ENCODE data around the gene CBX2.
A peak's percentile ranks its signal among the peaks of the same experiment; 100 is the strongest.

The CBX2 gene

DNA sequence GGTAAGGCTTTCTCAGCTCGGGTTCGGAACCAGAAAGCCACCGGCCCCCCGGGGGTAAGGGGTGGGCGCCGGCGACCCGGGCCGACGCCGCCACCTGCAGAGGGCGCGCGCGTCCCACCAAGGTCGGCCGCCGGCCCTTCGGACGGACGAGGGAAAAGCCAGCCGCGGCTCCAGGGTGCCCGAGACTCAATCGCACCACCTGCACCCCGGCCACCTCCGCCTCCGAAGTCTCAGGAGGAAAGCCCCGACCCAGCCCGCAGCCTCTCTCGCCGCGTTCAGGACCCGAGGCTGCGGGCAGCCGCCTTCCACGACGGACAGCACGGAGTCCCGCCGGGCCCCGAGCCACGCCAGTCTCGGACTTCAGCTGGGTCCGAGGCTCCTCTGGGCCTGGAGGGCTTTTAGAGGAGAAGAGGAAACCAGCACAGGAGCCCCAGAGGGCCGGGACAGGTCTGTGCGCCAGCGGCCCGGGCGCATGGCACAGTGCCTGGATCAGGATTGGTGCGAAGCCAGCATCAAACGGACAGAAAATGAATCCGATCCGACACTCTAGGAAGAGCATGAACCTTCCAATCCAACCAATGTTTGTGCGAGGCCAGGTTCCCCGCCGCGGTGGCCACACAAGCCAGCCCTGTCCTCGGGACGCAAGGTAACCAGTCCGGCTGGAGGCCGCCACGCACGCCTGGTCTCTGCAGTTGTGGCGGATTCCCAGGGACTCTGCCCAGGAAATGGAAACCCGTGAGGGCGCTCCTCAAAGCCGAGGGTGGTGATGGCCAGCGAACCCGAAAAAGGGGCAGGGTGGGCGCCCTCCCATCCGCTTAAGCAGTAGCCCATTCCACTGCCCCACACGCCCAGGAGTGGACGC is 12.2 kb downstream of the CBX2 start:
- TF ChIP-seq, protein P1, sequence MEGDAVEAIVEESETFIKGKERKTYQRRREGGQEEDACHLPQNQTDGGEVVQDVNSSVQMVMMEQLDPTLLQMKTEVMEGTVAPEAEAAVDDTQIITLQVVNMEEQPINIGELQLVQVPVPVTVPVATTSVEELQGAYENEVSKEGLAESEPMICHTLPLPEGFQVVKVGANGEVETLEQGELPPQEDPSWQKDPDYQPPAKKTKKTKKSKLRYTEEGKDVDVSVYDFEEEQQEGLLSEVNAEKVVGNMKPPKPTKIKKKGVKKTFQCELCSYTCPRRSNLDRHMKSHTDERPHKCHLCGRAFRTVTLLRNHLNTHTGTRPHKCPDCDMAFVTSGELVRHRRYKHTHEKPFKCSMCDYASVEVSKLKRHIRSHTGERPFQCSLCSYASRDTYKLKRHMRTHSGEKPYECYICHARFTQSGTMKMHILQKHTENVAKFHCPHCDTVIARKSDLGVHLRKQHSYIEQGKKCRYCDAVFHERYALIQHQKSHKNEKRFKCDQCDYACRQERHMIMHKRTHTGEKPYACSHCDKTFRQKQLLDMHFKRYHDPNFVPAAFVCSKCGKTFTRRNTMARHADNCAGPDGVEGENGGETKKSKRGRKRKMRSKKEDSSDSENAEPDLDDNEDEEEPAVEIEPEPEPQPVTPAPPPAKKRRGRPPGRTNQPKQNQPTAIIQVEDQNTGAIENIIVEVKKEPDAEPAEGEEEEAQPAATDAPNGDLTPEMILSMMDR (IDR thresholded peaks at IDR 0.05; ENCODE audit: control insufficient read depth, insufficient read depth, low read depth, low read length, missing control alignments) = peak; percentile 43
- DNase-seq (ENCODE audit: low read depth) = no peak
- H3K4me3 ChIP-seq (ENCODE audit: control insufficient read depth, low read depth, low read length) = no peak overlapping the region; the same call in 1 of the 2 replicates

DNA sequence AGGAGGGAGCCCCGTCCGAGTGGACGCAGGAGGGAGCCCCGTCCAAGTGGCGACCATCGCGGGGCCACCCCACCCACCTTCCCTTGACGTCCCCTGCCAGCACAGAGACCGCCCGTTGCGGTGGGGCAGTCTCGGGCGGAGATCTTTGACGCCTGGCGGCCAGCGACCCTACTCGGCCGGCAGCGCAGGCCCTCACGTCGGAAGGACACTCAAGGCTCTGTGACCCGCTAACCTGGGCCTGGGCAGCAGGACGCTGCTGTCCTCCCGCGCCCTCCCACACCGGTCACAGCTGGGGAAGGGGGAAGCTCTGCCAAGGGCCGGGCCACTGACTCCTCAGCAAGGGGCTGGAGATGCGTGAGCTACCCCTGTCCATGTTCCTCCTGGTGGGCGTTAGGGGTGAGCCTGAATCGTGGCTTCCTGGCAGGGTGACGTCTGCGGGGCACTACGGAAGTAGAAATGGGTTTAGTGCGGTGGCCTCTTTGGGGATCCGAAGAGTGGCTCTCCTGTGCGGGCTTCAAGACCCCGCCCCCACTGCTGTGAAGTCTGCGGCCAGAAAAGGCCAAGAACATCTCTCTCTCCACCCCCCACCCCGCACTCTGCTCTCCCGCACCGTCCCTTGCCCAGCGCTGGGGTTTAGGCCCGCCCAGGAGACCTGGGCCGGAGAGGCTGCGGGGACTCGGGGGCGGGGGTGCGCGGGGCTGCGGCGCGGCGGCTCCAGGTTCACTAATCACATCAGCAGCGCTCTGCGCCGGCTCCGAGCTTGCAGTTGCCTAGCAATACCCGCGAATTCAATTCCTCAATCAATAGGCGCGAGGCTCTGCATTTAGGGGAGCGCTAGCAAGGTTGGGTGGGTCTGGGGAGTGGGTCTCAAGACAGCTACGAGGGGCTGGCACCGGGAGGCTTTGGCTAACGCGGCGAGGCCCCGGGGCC is 13.1 kb downstream of the CBX2 start:
- no peak overlapping the region for H3K4me3 ChIP-seq (ENCODE audit: control insufficient read depth, low read depth, low read length)
- TF ChIP-seq, protein P1 (IDR thresholded peaks at IDR 0.05; ENCODE audit: control insufficient read depth, insufficient read depth, low read depth, low read length, missing control alignments) = no peak
- DNase-seq (ENCODE audit: low read depth) = no peak

DNA sequence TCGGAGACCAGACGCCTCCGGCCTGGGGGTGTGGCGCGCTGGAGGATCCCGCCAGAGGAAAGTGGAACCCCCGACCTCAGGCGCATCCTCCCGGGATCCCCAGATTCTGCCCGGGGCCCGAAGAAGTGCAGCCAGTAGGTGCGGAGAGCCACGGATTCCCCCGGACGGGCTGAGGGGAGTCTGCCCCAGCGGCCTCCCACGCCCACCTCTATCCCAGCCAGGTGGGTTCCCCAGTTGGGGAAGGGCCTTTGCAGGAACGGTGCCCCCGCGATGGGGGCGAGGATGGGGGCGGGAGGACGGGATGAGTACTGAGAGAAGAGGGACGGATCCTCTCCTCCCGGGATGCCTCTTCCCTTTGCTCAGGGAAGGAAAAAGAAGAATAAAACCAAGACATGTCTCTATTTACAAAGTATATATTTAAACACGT is 13.8 kb downstream of the CBX2 start:
- no peak overlapping the region for H3K4me3 ChIP-seq (ENCODE audit: control insufficient read depth, low read depth, low read length)
- DNase-seq (ENCODE audit: low read depth) = no peak
- TF ChIP-seq, protein P1 (IDR thresholded peaks at IDR 0.05; ENCODE audit: control insufficient read depth, insufficient read depth, low read depth, low read length, missing control alignments) = no peak

DNA sequence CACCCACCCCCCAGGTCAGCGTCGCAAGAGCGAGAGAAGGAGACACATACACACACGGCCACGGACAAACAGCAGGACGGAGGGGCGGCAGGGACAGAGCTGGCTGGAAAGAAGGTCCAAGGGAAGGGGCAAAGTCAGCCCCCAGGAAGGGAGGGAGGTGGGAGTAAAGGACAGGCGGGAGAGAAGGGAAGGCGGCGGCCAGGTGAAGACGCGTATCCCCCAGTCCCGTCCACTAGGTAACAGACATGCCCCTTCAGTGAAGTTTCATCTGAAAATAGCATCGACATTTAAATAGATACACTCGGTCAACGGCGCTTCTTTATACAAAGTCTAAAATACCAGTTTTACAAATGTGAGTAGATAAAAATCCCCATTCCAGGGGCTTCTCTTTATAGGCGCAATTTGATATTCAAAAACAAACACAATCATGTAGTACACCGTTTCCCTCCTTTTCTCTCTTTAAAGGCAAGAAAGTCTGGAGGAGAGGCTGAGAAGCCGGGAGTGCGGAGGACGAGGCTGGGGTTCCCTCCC is 14.5 kb downstream of the CBX2 start:
- no peak for DNase-seq (ENCODE audit: low read depth)

DNA sequence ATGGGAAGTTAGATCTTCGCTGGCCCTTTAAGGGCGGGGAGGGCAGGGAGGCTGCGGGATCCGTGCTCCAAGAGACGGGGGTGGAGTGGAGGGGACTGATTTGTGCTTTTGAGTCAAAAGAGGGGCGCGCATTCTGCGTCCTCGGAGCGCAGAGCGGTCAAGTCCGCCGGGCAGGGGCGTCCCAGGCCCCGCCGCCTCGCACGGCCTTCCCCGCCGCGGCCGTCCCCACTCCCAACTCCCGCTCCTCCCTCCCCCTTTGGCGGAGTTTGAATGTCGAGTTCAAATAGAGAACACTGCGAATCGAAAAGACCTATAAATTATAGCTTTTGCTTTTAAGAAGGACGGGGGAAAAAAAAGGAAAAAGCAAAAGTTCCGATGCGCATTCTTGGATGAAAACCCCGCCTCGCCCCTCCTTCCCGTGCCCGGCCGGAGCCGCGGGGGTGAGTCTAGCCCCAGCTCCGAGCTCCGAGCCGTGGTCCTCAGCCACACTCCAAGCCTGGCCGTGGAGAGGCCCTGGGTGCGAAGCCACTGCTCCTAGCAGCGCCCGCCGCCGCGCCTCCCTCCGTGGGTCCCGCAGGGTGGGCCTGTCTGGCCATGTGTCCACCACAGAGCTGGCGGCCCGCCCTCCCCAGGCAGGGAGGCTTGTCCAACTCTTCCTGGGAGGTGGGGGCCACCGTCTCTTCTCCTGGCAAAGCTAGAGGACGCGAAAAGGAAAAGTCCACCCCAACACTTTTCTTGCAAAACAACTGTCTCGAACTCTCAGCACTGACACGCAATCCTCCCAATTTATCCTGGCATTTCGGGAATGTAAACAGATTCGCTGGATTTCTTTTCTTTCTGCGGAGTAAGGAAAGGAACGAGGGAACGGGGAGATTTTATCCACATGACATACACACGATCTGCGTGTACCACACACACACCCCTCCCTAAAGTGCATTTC is 15.3 kb downstream of the CBX2 start:
- TF ChIP-seq, protein P1 (IDR thresholded peaks at IDR 0.05; ENCODE audit: control insufficient read depth, insufficient read depth, low read depth, low read length, missing control alignments) = no peak
- DNase-seq (ENCODE audit: low read depth) = peak; percentile 83

More for the DNA sequence above, 14.5 kb downstream of the CBX2 start:
- peak overlapping the region; percentile 55 for H3K4me3 ChIP-seq (ENCODE audit: control insufficient read depth, low read depth, low read length)
- TF ChIP-seq, protein P1 (IDR thresholded peaks at IDR 0.05; ENCODE audit: control insufficient read depth, insufficient read depth, low read depth, low read length, missing control alignments) = no peak

More for the DNA sequence above, 15.3 kb downstream of the CBX2 start:
- H3K4me3 ChIP-seq (ENCODE audit: control insufficient read depth, low read depth, low read length) = peak overlapping the region; percentile 55
